ENCODE data around the gene ARHGAP11A. TPM values are rescaled to one million over a fixed set of nuclear protein-coding genes. Genes with fewer than 3 reads are reported as not detected.

ARHGAP11A gene
- total and polyA plus RNA-seq, 2 of the 8 experiments (the other 6 are each of a cell fraction or from before 2014, with no cell fraction given): 8.1 to 112 TPM

DNA sequence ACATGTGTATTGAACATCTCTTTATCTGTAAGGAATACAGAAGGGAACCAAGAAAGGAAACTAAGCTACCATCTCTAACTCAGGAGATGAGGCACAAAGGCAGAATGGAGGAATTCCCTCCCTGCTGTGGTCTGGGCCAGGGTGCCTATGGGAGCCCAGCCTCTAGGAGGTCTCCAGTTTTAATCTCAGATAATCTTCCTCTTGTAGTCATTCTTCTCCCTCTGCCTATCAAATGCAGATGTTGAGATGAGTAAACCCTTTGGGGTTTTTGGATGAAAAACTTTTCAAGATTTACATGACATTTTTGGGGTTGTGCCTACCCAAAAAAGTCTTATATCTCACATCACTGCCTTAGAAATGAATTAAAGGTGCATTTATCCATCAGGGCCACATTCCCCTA lies 49.5 kb downstream of the ARHGAP11A start (continued):
- TF ChIP-seq, protein P1, sequence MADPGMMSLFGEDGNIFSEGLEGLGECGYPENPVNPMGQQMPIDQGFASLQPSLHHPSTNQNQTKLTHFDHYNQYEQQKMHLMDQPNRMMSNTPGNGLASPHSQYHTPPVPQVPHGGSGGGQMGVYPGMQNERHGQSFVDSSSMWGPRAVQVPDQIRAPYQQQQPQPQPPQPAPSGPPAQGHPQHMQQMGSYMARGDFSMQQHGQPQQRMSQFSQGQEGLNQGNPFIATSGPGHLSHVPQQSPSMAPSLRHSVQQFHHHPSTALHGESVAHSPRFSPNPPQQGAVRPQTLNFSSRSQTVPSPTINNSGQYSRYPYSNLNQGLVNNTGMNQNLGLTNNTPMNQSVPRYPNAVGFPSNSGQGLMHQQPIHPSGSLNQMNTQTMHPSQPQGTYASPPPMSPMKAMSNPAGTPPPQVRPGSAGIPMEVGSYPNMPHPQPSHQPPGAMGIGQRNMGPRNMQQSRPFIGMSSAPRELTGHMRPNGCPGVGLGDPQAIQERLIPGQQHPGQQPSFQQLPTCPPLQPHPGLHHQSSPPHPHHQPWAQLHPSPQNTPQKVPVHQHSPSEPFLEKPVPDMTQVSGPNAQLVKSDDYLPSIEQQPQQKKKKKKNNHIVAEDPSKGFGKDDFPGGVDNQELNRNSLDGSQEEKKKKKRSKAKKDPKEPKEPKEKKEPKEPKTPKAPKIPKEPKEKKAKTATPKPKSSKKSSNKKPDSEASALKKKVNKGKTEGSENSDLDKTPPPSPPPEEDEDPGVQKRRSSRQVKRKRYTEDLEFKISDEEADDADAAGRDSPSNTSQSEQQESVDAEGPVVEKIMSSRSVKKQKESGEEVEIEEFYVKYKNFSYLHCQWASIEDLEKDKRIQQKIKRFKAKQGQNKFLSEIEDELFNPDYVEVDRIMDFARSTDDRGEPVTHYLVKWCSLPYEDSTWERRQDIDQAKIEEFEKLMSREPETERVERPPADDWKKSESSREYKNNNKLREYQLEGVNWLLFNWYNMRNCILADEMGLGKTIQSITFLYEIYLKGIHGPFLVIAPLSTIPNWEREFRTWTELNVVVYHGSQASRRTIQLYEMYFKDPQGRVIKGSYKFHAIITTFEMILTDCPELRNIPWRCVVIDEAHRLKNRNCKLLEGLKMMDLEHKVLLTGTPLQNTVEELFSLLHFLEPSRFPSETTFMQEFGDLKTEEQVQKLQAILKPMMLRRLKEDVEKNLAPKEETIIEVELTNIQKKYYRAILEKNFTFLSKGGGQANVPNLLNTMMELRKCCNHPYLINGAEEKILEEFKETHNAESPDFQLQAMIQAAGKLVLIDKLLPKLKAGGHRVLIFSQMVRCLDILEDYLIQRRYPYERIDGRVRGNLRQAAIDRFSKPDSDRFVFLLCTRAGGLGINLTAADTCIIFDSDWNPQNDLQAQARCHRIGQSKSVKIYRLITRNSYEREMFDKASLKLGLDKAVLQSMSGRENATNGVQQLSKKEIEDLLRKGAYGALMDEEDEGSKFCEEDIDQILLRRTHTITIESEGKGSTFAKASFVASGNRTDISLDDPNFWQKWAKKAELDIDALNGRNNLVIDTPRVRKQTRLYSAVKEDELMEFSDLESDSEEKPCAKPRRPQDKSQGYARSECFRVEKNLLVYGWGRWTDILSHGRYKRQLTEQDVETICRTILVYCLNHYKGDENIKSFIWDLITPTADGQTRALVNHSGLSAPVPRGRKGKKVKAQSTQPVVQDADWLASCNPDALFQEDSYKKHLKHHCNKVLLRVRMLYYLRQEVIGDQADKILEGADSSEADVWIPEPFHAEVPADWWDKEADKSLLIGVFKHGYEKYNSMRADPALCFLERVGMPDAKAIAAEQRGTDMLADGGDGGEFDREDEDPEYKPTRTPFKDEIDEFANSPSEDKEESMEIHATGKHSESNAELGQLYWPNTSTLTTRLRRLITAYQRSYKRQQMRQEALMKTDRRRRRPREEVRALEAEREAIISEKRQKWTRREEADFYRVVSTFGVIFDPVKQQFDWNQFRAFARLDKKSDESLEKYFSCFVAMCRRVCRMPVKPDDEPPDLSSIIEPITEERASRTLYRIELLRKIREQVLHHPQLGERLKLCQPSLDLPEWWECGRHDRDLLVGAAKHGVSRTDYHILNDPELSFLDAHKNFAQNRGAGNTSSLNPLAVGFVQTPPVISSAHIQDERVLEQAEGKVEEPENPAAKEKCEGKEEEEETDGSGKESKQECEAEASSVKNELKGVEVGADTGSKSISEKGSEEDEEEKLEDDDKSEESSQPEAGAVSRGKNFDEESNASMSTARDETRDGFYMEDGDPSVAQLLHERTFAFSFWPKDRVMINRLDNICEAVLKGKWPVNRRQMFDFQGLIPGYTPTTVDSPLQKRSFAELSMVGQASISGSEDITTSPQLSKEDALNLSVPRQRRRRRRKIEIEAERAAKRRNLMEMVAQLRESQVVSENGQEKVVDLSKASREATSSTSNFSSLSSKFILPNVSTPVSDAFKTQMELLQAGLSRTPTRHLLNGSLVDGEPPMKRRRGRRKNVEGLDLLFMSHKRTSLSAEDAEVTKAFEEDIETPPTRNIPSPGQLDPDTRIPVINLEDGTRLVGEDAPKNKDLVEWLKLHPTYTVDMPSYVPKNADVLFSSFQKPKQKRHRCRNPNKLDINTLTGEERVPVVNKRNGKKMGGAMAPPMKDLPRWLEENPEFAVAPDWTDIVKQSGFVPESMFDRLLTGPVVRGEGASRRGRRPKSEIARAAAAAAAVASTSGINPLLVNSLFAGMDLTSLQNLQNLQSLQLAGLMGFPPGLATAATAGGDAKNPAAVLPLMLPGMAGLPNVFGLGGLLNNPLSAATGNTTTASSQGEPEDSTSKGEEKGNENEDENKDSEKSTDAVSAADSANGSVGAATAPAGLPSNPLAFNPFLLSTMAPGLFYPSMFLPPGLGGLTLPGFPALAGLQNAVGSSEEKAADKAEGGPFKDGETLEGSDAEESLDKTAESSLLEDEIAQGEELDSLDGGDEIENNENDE (IDR thresholded peaks at IDR 0.05; ENCODE audit: insufficient replicate concordance, low read length): no peak
- no peak for TF ChIP-seq SIRT6 (IDR thresholded peaks at IDR 0.05; ENCODE audit: low read length)
- TF ChIP-seq, protein P2, sequence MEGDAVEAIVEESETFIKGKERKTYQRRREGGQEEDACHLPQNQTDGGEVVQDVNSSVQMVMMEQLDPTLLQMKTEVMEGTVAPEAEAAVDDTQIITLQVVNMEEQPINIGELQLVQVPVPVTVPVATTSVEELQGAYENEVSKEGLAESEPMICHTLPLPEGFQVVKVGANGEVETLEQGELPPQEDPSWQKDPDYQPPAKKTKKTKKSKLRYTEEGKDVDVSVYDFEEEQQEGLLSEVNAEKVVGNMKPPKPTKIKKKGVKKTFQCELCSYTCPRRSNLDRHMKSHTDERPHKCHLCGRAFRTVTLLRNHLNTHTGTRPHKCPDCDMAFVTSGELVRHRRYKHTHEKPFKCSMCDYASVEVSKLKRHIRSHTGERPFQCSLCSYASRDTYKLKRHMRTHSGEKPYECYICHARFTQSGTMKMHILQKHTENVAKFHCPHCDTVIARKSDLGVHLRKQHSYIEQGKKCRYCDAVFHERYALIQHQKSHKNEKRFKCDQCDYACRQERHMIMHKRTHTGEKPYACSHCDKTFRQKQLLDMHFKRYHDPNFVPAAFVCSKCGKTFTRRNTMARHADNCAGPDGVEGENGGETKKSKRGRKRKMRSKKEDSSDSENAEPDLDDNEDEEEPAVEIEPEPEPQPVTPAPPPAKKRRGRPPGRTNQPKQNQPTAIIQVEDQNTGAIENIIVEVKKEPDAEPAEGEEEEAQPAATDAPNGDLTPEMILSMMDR (IDR thresholded peaks at IDR 0.05; ENCODE audit: control extremely low read depth in 1 of 3, insufficient read depth in 1 of 3, low read depth in 1 of 3, low read length in 3 of 3): no peak
- no peak for TF ChIP-seq CHD1 (IDR thresholded peaks at IDR 0.05; ENCODE audit: low read depth, low read length)
- TF ChIP-seq CEBPB (IDR thresholded peaks at IDR 0.05; ENCODE audit: low read depth, low read length): no peak
- TF ChIP-seq TAF7 (optimal IDR thresholded peaks at IDR 0.05; ENCODE audit: borderline replicate concordance, low read depth, low read length): no peak
- TF ChIP-seq BCL11A (IDR thresholded peaks at IDR 0.05; ENCODE audit: low read depth in 2 of 2, low read length in 2 of 2): no peak
- no peak for TF ChIP-seq NANOG (IDR thresholded peaks at IDR 0.05; ENCODE audit: insufficient read depth, low read depth, low read length, poor library complexity, severe bottlenecking)
- TF ChIP-seq RAD21 (IDR thresholded peaks at IDR 0.05 in 1 of 2, conservative IDR thresholded peaks at IDR 0.05 in 1 of 2; ENCODE audit: low read depth in 2 of 2, low read length in 2 of 2): no peak
